ENCODE measurements around the gene NR2C1.
A peak's percentile ranks its signal among the peaks of the same experiment; 100 is the strongest.
"Not testable (repeated sequence)": the region's sequence is repeated elsewhere in the genome, so short reads cannot be mapped to it uniquely, and the experiment has no call there.

The NR2C1 gene

GRCh38 chr12:95072900-95073697, at the start of gene NR2C1:
NR2C1 (minus strand) TSS chr12:95073618; CDS start chr12:95067384, 6,234 bp downstream.
- peak; percentile 87 to 94 for DNase-seq

GRCh38 chr12:95118788-95119179, 45.4 kb upstream of the NR2C1 start:
- DNase-seq = no peak

GRCh38 chr12:95118138-95118787, 44.8 kb upstream of the NR2C1 start:
- no peak for DNase-seq

- DNase-seq = peak in 1 of 2 experiments; percentile 54
These were observed 43.8 kb upstream of the NR2C1 start for GRCh38 chr12:95117178-95117599.

- DNase-seq = no peak
These were observed 43.4 kb upstream of the NR2C1 start for GRCh38 chr12:95116773-95117172.

GRCh38 chr12:95116341-95116740, 42.9 kb upstream of the NR2C1 start:
- DNase-seq = no peak

- no peak for DNase-seq
These were observed 42.2 kb upstream of the NR2C1 start for GRCh38 chr12:95115641-95116040.

- no peak for DNase-seq
These were observed 41.5 kb upstream of the NR2C1 start for GRCh38 chr12:95114766-95115405.

GRCh38 chr12:95107362-95107761, 33.9 kb upstream of the NR2C1 start:
- DNase-seq = no peak

GRCh38 chr12:95105540-95105939, 32.1 kb upstream of the NR2C1 start:
- DNase-seq = no peak

- DNase-seq = no peak
These were observed 31.6 kb upstream of the NR2C1 start for GRCh38 chr12:95104919-95105452.

GRCh38 chr12:95102916-95103671, 29.7 kb upstream of the NR2C1 start:
- DNase-seq = no peak

GRCh38 chr12:95101957-95102356, 28.5 kb upstream of the NR2C1 start:
- not testable (repeated sequence) for DNase-seq

- no peak for DNase-seq
These were observed 27.1 kb upstream of the NR2C1 start for GRCh38 chr12:95100264-95101190.

GRCh38 chr12:95099270-95099790, 25.9 kb upstream of the NR2C1 start:
- DNase-seq = no peak

GRCh38 chr12:95096852-95097251, 23.4 kb upstream of the NR2C1 start:
- no peak for DNase-seq

GRCh38 chr12:95096378-95096777, 23.0 kb upstream of the NR2C1 start:
- no peak for DNase-seq

- not testable (repeated sequence) for DNase-seq
These were observed 22.4 kb upstream of the NR2C1 start for GRCh38 chr12:95095866-95096265.

GRCh38 chr12:95089462-95089861, 16.0 kb upstream of the NR2C1 start:
- DNase-seq = no peak

GRCh38 chr12:95088379-95088778, 15.0 kb upstream of the NR2C1 start:
- no peak for DNase-seq

GRCh38 chr12:95085612-95086011, 12.2 kb upstream of the NR2C1 start:
- no peak for DNase-seq
